HEK293T (cell line): Measurements from ENCODE around the gene PTPRH.

Experiments
- CTCF ChIA-PET: fragments of 350-600 bp; formaldehyde crosslinking; extraction: SDS; loops from one replicate; lab custom pipeline; 2021; ENCODE audit warnings: antibody characterized with exemption, inconsistent platforms; lab: Yijun Ruan, JAX
- POLR2A ChIA-PET: fragments of 350-600 bp; formaldehyde crosslinking; extraction: SDS; loops from one replicate; lab custom pipeline; 2020; ENCODE audit warnings: antibody characterized with exemption, inconsistent platforms; lab: Yijun Ruan, JAX
- DNase-seq: peaks from one replicate; pipeline ENCODE4 v3.0.0; 2012; ENCODE audit warnings: mixed read lengths; ENCODE audit errors: extremely low spot score
- ARNT ChIP-seq: fragments of 450-650 bp; IDR thresholded peaks from 2 replicates; pipeline ENCODE4 v1.6.1; 2017; ENCODE audit warnings: mild to moderate bottlenecking
- BHLHE40 ChIP-seq: fragments of 450-650 bp; IDR thresholded peaks from 2 replicates; pipeline ENCODE4 v1.6.1; 2016; ENCODE audit warnings: mild to moderate bottlenecking, moderate library complexity, borderline replicate concordance
- CTBP1 ChIP-seq: fragments of 450-650 bp; IDR thresholded peaks from 2 replicates; pipeline ENCODE4 v1.6.1; 2016; ENCODE audit warnings: borderline replicate concordance
- ELF4 ChIP-seq: fragments of 450-650 bp; IDR thresholded peaks from 2 replicates; pipeline ENCODE4 v1.6.1; 2017; ENCODE audit warnings: antibody characterized with exemption
- FOXA1 ChIP-seq: fragments of 450-650 bp; IDR thresholded peaks from 2 replicates; pipeline ENCODE4 v1.6.1; 2016; ENCODE audit warnings: mild to moderate bottlenecking
- FOXK2 ChIP-seq: fragments of 450-650 bp; IDR thresholded peaks from 2 replicates; pipeline ENCODE4 v1.6.1; 2016; ENCODE audit warnings: mild to moderate bottlenecking
- FOXM1 ChIP-seq: fragments of 450-650 bp; IDR thresholded peaks from 2 replicates; pipeline ENCODE4 v1.6.1; 2017; ENCODE audit warnings: mild to moderate bottlenecking, borderline replicate concordance
- HDGF ChIP-seq: fragments of 450-650 bp; IDR thresholded peaks from 2 replicates; pipeline ENCODE4 v1.6.1; 2017; ENCODE audit warnings: antibody characterized with exemption, borderline replicate concordance
- L3MBTL2 ChIP-seq: fragments of 450-650 bp; conservative IDR thresholded peaks from 2 replicates; pipeline ENCODE4 v1.6.1; 2016; ENCODE audit warnings: mild to moderate bottlenecking
- LEF1 ChIP-seq: fragments of 450-650 bp; IDR thresholded peaks from 2 replicates; pipeline ENCODE4 v1.6.1; 2017; ENCODE audit warnings: mild to moderate bottlenecking, borderline replicate concordance
- NFRKB ChIP-seq: fragments of 450-650 bp; IDR thresholded peaks from 2 replicates; pipeline ENCODE4 v1.6.1; 2016; ENCODE audit warnings: mild to moderate bottlenecking, moderate library complexity
- PKNOX1 ChIP-seq: fragments of 450-650 bp; IDR thresholded peaks from 2 replicates; pipeline ENCODE4 v1.6.1; 2016
- SP1 ChIP-seq: fragments of 450-650 bp; IDR thresholded peaks from 2 replicates; pipeline ENCODE4 v1.6.1; 2017
- SUZ12 ChIP-seq: fragments of 450-650 bp; IDR thresholded peaks from 2 replicates; pipeline ENCODE4 v1.6.1; 2016; ENCODE audit warnings: mild to moderate bottlenecking
- TARDBP ChIP-seq: fragments of 450-650 bp; IDR thresholded peaks from 2 replicates; pipeline ENCODE4 v1.6.1; 2016
- ZNF384 ChIP-seq: fragments of 450-650 bp; IDR thresholded peaks from 2 replicates; pipeline ENCODE4 v1.6.1; 2016

Gene PTPRH

GRCh38 chr19:55250262-55251036 is 41.1 kb upstream of the PTPRH start:
- POLR2A ChIA-PET = no interaction called here
- no peak for DNase-seq
- TF ChIP-seq HDGF (no peak), SP1 (no peak), LEF1 (no peak), PKNOX1 (no peak), NFRKB (no peak), FOXK2 (no peak), TARDBP (no peak), CTBP1 (no peak), BHLHE40 (no peak), FOXA1 (no peak), L3MBTL2 (no peak), ZNF384 (no peak), ELF4 (no peak), FOXM1 (no peak), SUZ12 (no peak), ARNT (no peak)
- CTCF ChIA-PET = no interaction called here

GRCh38 chr19:55249841-55250240 is 40.5 kb upstream of the PTPRH start:
- no peak for DNase-seq
- POLR2A ChIA-PET = no interaction called here
- CTCF ChIA-PET = no interaction called here
- no peak for TF ChIP-seq ZNF384
- TF ChIP-seq CTBP1 = no peak
- no peak for TF ChIP-seq ARNT
- TF ChIP-seq HDGF = no peak

GRCh38 chr19:55248704-55249103 is 39.4 kb upstream of the PTPRH start:
- ChIA-PET CTCF (no interaction called here), POLR2A (interaction anchor here (1.5 kb wide), 1 partner anchor 11 kb away, joined by 8 read pairs; the partner anchor contains the start of gene PPP6R1)
- TF ChIP-seq ARNT = no peak
- no peak for DNase-seq

GRCh38 chr19:55248166-55248675 is 38.9 kb upstream of the PTPRH start:
- no peak for TF ChIP-seq SP1
- TF ChIP-seq NFRKB = no peak
- TF ChIP-seq FOXK2 = no peak
- no peak for TF ChIP-seq FOXA1
- no peak for TF ChIP-seq LEF1
- TF ChIP-seq TARDBP = no peak
- no peak for TF ChIP-seq BHLHE40
- TF ChIP-seq ELF4 = no peak
- TF ChIP-seq L3MBTL2 = no peak
- no peak for TF ChIP-seq ARNT
- TF ChIP-seq PKNOX1 = no peak
- TF ChIP-seq SUZ12 = no peak
- TF ChIP-seq CTBP1 = no peak
- TF ChIP-seq ZNF384 = no peak
- ChIA-PET POLR2A (interaction anchor here (1.5 kb wide), 1 partner anchor 11 kb away, joined by 8 read pairs; the partner anchor contains the start of gene PPP6R1), CTCF (no interaction called here)
- no peak for DNase-seq

- POLR2A ChIA-PET = interaction anchor here (1.5 kb wide), 1 partner anchor 12 kb away, joined by 8 read pairs; the partner anchor contains the start of gene PPP6R1
- no peak for DNase-seq
- TF ChIP-seq TARDBP (no peak), LEF1 (no peak), L3MBTL2 (no peak)
- CTCF ChIA-PET = no interaction called here
These were observed 38.4 kb upstream of the PTPRH start for GRCh38 chr19:55247621-55248099.

GRCh38 chr19:55246462-55247451 is 37.5 kb upstream of the PTPRH start:
- no peak for TF ChIP-seq CTBP1
- no peak for TF ChIP-seq SP1
- TF ChIP-seq LEF1 = no peak
- no peak for TF ChIP-seq TARDBP
- no peak for TF ChIP-seq ZNF384
- no peak for TF ChIP-seq ARNT
- TF ChIP-seq L3MBTL2 = no peak
- TF ChIP-seq SUZ12 = no peak
- no peak for TF ChIP-seq BHLHE40
- no peak for TF ChIP-seq NFRKB
- TF ChIP-seq FOXM1 = no peak
- TF ChIP-seq HDGF = no peak
- DNase-seq = no peak
- POLR2A ChIA-PET = interaction anchor here (1.5 to 2.2 kb wide), 2 partner anchors 12 to 14 kb away, joined by 4 to 13 read pairs; partner anchors contain the start of gene PPP6R1
- CTCF ChIA-PET = no interaction called here
